Activated T-cell treated with anti-CD3 and anti-CD28 coated beads, Interleukin-2, amount 50 U/mL, for 1 hour (primary cell): ENCODE results near the gene TMEM178B.

Experiments
- DNase-seq: peaks from one replicate; pipeline ENCODE4 v3.0.0-alpha.2; 2020

The TMEM178B gene

GRCh38 chr7:141481971-141482370 lies 408.1 kb downstream of the TMEM178B start:
- DNase-seq, result no peak

- DNase-seq, result no peak
Observed at GRCh38 chr7:141483044-141483443, 409.2 kb downstream of the TMEM178B start.

- no peak for DNase-seq
Observed at GRCh38 chr7:141484907-141485306, 411.0 kb downstream of the TMEM178B start.

GRCh38 chr7:141486959-141487358 lies 413.1 kb downstream of the TMEM178B start:
- no peak for DNase-seq

- no peak for DNase-seq
Observed at GRCh38 chr7:141490474-141490873, 416.6 kb downstream of the TMEM178B start.

- no peak for DNase-seq
Observed at GRCh38 chr7:141495057-141495456, 421.2 kb downstream of the TMEM178B start.

- no peak for DNase-seq
Observed at GRCh38 chr7:141497391-141497790, 423.5 kb downstream of the TMEM178B start.

GRCh38 chr7:141500608-141501007 lies 426.7 kb downstream of the TMEM178B start:
- no peak for DNase-seq

- no peak for DNase-seq
Observed at GRCh38 chr7:141501451-141501850, 427.6 kb downstream of the TMEM178B start.

GRCh38 chr7:141511316-141511675 lies 437.4 kb downstream of the TMEM178B start:
- no peak for DNase-seq

- no peak for DNase-seq
Observed at GRCh38 chr7:141511676-141512396, 438.0 kb downstream of the TMEM178B start.

GRCh38 chr7:141512597-141512996 lies 438.7 kb downstream of the TMEM178B start:
- DNase-seq, result no peak

GRCh38 chr7:141513720-141514119 lies 439.9 kb downstream of the TMEM178B start:
- DNase-seq, result no peak

GRCh38 chr7:141515941-141516340 lies 442.1 kb downstream of the TMEM178B start:
- DNase-seq, result no peak

GRCh38 chr7:141519623-141520022 lies 445.8 kb downstream of the TMEM178B start:
- DNase-seq, result no peak

- DNase-seq, result no peak
Observed at GRCh38 chr7:141522657-141523342, 448.9 kb downstream of the TMEM178B start.

- no peak for DNase-seq
Observed at GRCh38 chr7:141525973-141526514, 452.2 kb downstream of the TMEM178B start.

- no peak for DNase-seq
Observed at GRCh38 chr7:141527076-141527475, 453.2 kb downstream of the TMEM178B start.

GRCh38 chr7:141528399-141528798 lies 454.5 kb downstream of the TMEM178B start:
- no peak for DNase-seq
